K562 (cell line): ENCODE measurements around the gene AP1S3. TPM values are rescaled to one million over a fixed set of nuclear protein-coding genes. Genes with fewer than 3 reads are reported as not detected.

Source experiments
- ATAC-seq: fragments of 200-7000 bp; cut with Tn5 transposase; 3 replicates; pipeline ENCODE4 v1.9.1; 2020; ENCODE audit warnings: moderate library complexity
- BruUV-seq: library from RNA; stranded (reverse); fragments of 400-500 nt; replicated peaks from 2 replicates; lab custom pipeline; 2021; lab: Mats Ljungman, UMichigan
- CTCF ChIA-PET: fragments of 300-600 bp; formaldehyde crosslinking; extraction: SDS; loops from one replicate; lab custom pipeline; 2021; ENCODE audit warnings: low intra/inter-chr PET ratio; lab: Yijun Ruan, JAX
- POLR2A ChIA-PET: fragments of 300-600, 350-650 bp; sonication (Branson Sonifier 250); formaldehyde crosslinking; extraction: SDS; loops from one replicate; lab custom pipeline; 2021; ENCODE audit warnings: antibody characterized with exemption, inconsistent platforms; lab: Yijun Ruan, JAX
- DNase-seq, 4 experiments: peaks; one replicate each; pipeline versions ENCODE4 v3.0.0 to v3.0.0-alpha.2; 2011 to 2018; ENCODE audit warnings: low spot score in 3 of 4, mixed read lengths in 3 of 4; ENCODE audit errors: extremely low read depth in 1 of 4
- FAIRE-seq: peaks from 2 replicates; lab custom pipeline; 2011; peaks lifted over from hg19 to GRCh38; lab: Jason Lieb, UNC
- H2AFZ ChIP-seq: 2 replicates; pipeline ENCODE4 v1.6.0; 2011; ENCODE audit warnings: low read depth, low read length, control low read depth, inconsistent platforms
- H3K27ac ChIP-seq: fragments of 200-600 bp; 3 replicates; pipeline ENCODE4 v1.8.0; 2011; ENCODE audit warnings: low read depth, mild to moderate bottlenecking, control low read depth, inconsistent platforms, low read length, moderate library complexity, mixed read lengths; ENCODE audit errors: extremely low read depth
- H3K27me3 ChIP-seq, 2 experiments: fragments of 300-600 bp in 1 of 2; 2 replicates in 1 of 2; 3 replicates in 1 of 2; pipeline versions ENCODE4 v1.6.0 to v1.8.0; 2011; ENCODE audit warnings: inconsistent platforms in 2 of 2, low read length in 2 of 2, mild to moderate bottlenecking in 1 of 2, mixed read lengths in 1 of 2, moderate library complexity in 1 of 2; ENCODE audit not compliant: control insufficient read depth in 2 of 2, insufficient read depth in 2 of 2
- H3K36me3 ChIP-seq: fragments of 300-600 bp; 3 replicates; pipeline ENCODE4 v1.8.0; 2011; ENCODE audit warnings: mild to moderate bottlenecking, low read length, inconsistent platforms; ENCODE audit not compliant: control insufficient read depth, insufficient read depth
- H3K4me1 ChIP-seq, 2 experiments: fragments of 200-600 bp in 1 of 2; replicated peaks in 1 of 2; 2 replicates in 1 of 2; 3 replicates in 1 of 2; pipeline versions ENCODE4 v1.5.1 to v1.8.0; 2011; ENCODE audit warnings: inconsistent platforms in 2 of 2, low read length in 2 of 2, mild to moderate bottlenecking in 1 of 2, mixed read lengths in 1 of 2, moderate library complexity in 1 of 2; ENCODE audit not compliant: control insufficient read depth in 2 of 2, insufficient read depth in 2 of 2
- H3K4me2 ChIP-seq: 2 replicates; pipeline ENCODE4 v1.6.1; 2011; ENCODE audit warnings: low read length, control low read depth, inconsistent platforms, mixed read lengths; ENCODE audit not compliant: insufficient read depth
- H3K4me3 ChIP-seq: fragments of 200-600 bp; sonication (generic), shearing (Covaris generic); 2 replicates; pipeline ENCODE4 v1.5.1; 2016; ENCODE audit warnings: control low read depth, inconsistent platforms
- H3K79me2 ChIP-seq: fragments of 200-600 bp; 3 replicates; pipeline ENCODE4 v1.8.0; 2011; ENCODE audit warnings: low read length, inconsistent platforms; ENCODE audit not compliant: control insufficient read depth, insufficient read depth
- H3K9ac ChIP-seq, 2 experiments: 2 replicates each; pipeline versions ENCODE4 v1.6.0 to v1.6.1; 2011; ENCODE audit warnings: low read depth in 2 of 2, low read length in 2 of 2, control low read depth in 1 of 2, inconsistent platforms in 1 of 2, mild to moderate bottlenecking in 1 of 2, mixed read lengths in 1 of 2; ENCODE audit not compliant: insufficient read depth in 1 of 2
- H3K9me1 ChIP-seq: one replicate; pipeline ENCODE4 v1.6.0; 2011; ENCODE audit warnings: inconsistent platforms, mild to moderate bottlenecking, low read length, moderate library complexity; ENCODE audit not compliant: control insufficient read depth, insufficient read depth
- H3K9me3 ChIP-seq: replicated peaks from 2 replicates; pipeline ENCODE4 v1.5.1; 2011; ENCODE audit warnings: low read depth, low read length, inconsistent platforms; ENCODE audit not compliant: control insufficient read depth, insufficient read depth
- H4K20me1 ChIP-seq: replicated peaks from 2 replicates; pipeline ENCODE4 v1.6.1; 2011; ENCODE audit warnings: low read length, inconsistent platforms, mixed read lengths; ENCODE audit not compliant: control insufficient read depth, insufficient read depth
- ADNP ChIP-seq: fragments of 200-800 bp; sonication (Bioruptor generic); IDR thresholded peaks from 2 replicates; pipeline ENCODE4 v1.6.1; 2016; ENCODE audit warnings: missing genetic modification characterization, missing compliant biosample characterization
- CBFA2T2 ChIP-seq: fragments of 450-650 bp; conservative IDR thresholded peaks from 2 replicates; pipeline ENCODE4 v1.6.1; 2017; ENCODE audit warnings: mild to moderate bottlenecking
- CBX8 ChIP-seq: fragments of 200-600 bp; sonication (generic); IDR thresholded peaks from 2 replicates; pipeline ENCODE4 v1.6.1; 2012; ENCODE audit warnings: borderline replicate concordance, mixed run types, low read depth, mild to moderate bottlenecking, moderate library complexity, mixed read lengths, low read length, control low read depth, inconsistent platforms; ENCODE audit not compliant: poor library complexity, severe bottlenecking; ENCODE audit errors: extremely low read depth
- HOXB6 ChIP-seq: fragments of 250-450 bp; sonication (Bioruptor Pico); IDR thresholded peaks from 2 replicates; pipeline ENCODE4 v1.5.1; 2022; ENCODE audit warnings: mild to moderate bottlenecking, borderline replicate concordance
- IFI16 ChIP-seq: fragments of 250-450 bp; sonication (Bioruptor Pico); IDR thresholded peaks from 2 replicates; pipeline ENCODE4 v2.1.2; 2022; ENCODE audit warnings: mild to moderate bottlenecking, inconsistent platforms
- MAZ ChIP-seq, 2 experiments: fragments of 450-650 bp in 1 of 2; sonication (generic) in 1 of 2; formaldehyde crosslinking; IDR thresholded peaks in 1 of 2; conservative IDR thresholded peaks in 1 of 2; 2 replicates each; pipeline versions ENCODE4 v1.4.0 to v1.5.0; 2020; ENCODE audit warnings: mild to moderate bottlenecking in 1 of 2, missing genetic modification reagents in 1 of 2
- MCM3 ChIP-seq: fragments of 450-650 bp; IDR thresholded peaks from 2 replicates; pipeline ENCODE4 v1.6.1; 2016
- MXI1 ChIP-seq: IDR thresholded peaks from 2 replicates; pipeline ENCODE4 v1.6.1; 2011; ENCODE audit warnings: low read depth, mild to moderate bottlenecking, improper control_type of control experiment, low read length
- RBM15 ChIP-seq: fragments of 200-400 bp; formaldehyde crosslinking; IDR thresholded peaks from 2 replicates; pipeline ENCODE4 v1.6.1; 2018; ENCODE audit warnings: mild to moderate bottlenecking, low read length, moderate library complexity; ENCODE audit not compliant: insufficient read depth
- SMAD1 ChIP-seq: fragments of 150-350 bp; IDR thresholded peaks from 2 replicates; pipeline ENCODE4 v1.6.1; 2014; ENCODE audit warnings: low read length, low read depth; ENCODE audit not compliant: partially characterized antibody
- SNRNP70 ChIP-seq: fragments of 200-400 bp; formaldehyde crosslinking; optimal IDR thresholded peaks from 2 replicates; pipeline ENCODE3; 2017; ENCODE audit warnings: low read depth, low read length
- U2AF2 ChIP-seq: fragments of 200-400 bp; formaldehyde crosslinking; optimal IDR thresholded peaks from 2 replicates; pipeline ENCODE3; 2017; ENCODE audit warnings: low read depth, mild to moderate bottlenecking, low read length
- ZC3H8 ChIP-seq: fragments of 450-650 bp; IDR thresholded peaks from 2 replicates; pipeline ENCODE4 v1.6.1; 2017
- ZNF224 ChIP-seq: sonication (generic); formaldehyde crosslinking; IDR thresholded peaks from 2 replicates; pipeline ENCODE4 v1.8.0; 2022; ENCODE audit warnings: mild to moderate bottlenecking, missing genetic modification reagents
- ZNF282 ChIP-seq: sonication (generic); formaldehyde crosslinking; IDR thresholded peaks from 2 replicates; pipeline ENCODE4 v1.8.1; 2023; ENCODE audit warnings: missing genetic modification reagents
- in situ Hi-C: fragments of 300-500 bp; cut with MboI; formaldehyde crosslinking; loops from 4 replicates; pipeline ENCODE4 v1.15.0; 2018; ENCODE audit warnings: inconsistent platforms, mixed read lengths
- intact Hi-C: fragments of 100-400 bp; cut with micrococcal nuclease; formaldehyde crosslinking; loops from 2 replicates; pipeline ENCODE4 v1.14.2; 2022
- polyA plus RNA-seq, 8 experiments: library from polyadenylated mRNA; depleted of rRNA in 4 of 8; stranded (reverse) in 5 of 8; unstranded in 3 of 8; fragments of >200 nt; fragmentation: Nextera tagmentation in 2 of 8; fragmentation: Illumina TruSeq in 1 of 8; extraction: Ambion mirVana in 2 of 8; extraction: Trizol in 1 of 8; gene quantifications; 2 replicates each; pipeline versions ENCODE4 v1.2.1 to v1.2.3, GENCODE V29; 2011 to 2014; ENCODE audit warnings: inconsistent platforms in 1 of 8, missing spikeins in 1 of 8
- total RNA-seq, 7 experiments: library from RNA; depleted of rRNA in 6 of 7; stranded (reverse); fragments of >200 nt in 6 of 7; fragmentation: Illumina TruSeq in 2 of 7; extraction: Trizol in 2 of 7; gene quantifications; 2 replicates each; pipeline versions ENCODE4 v1.2.1 to v1.2.3, GENCODE V29; 2011 to 2021; ENCODE audit warnings: low replicate concordance in 1 of 7
- TF ChIP-seq, protein P1 (sequence below): fragments of 450-650 bp; conservative IDR thresholded peaks from 2 replicates; pipeline ENCODE4 v1.6.1; 2016; ENCODE audit warnings: missing genetic modification characterization, low read depth, mild to moderate bottlenecking, missing compliant biosample characterization, moderate library complexity
- TF ChIP-seq, protein P2 (sequence below), 2 experiments: IDR thresholded peaks; 2 replicates each; pipeline ENCODE4 v1.6.1; 2012; ENCODE audit warnings: improper control_type of control experiment in 2 of 2, low read depth in 2 of 2, low read length in 2 of 2, borderline replicate concordance in 1 of 2

The AP1S3 gene
- total and polyA plus RNA-seq, 9 of the 15 experiments (the other 6 are each of a cell fraction or from before 2014, with no cell fraction given), result 0.50 to 3.8 (median 2.1) TPM

DNA sequence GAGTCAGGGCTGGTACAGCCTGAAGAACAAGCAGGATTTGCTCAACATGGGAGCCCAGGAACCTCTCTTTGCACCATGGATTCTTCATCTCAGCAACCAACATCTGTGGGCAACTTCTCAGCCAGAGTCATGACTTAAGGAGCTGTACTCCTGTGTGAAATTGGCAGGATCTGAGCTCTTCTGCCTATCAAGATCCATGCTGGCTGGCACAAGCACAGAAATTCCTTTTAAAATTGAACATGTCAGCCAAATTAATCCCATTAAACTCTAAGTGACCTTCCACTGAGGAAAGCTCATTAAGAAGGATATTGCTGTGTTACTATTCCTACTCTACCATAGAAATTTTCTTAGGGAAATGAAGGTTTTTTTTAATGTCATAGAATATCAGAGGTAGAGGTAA, 124.7 kb downstream of the AP1S3 start:
- intact Hi-C loops, result no loop called here
- in situ Hi-C loops, result no loop called here
- H4K20me1 ChIP-seq, result no peaks in the 10 kb centered on the region
- no peaks in the 10 kb centered on the region for H3K9me3 ChIP-seq
- H3K4me1 ChIP-seq, result no peaks in the 10 kb centered on the region
- no peaks in the 10 kb centered on the region for H3K79me2 ChIP-seq
- no peak overlapping the region; a peak in 1 of 4 replicates for H3K9ac ChIP-seq
- no peak overlapping the region for H3K27ac ChIP-seq
- POLR2A ChIA-PET, result interaction anchor here (3.5 kb wide), 1 partner anchor 10 kb away, joined by 16 read pairs; no protein-coding TSS in a partner anchor
- no peaks in the 10 kb centered on the region for H3K9me1 ChIP-seq
- no peak overlapping the region for H3K4me2 ChIP-seq
- no peak for TF ChIP-seq U2AF2
- TF ChIP-seq, protein P1, sequence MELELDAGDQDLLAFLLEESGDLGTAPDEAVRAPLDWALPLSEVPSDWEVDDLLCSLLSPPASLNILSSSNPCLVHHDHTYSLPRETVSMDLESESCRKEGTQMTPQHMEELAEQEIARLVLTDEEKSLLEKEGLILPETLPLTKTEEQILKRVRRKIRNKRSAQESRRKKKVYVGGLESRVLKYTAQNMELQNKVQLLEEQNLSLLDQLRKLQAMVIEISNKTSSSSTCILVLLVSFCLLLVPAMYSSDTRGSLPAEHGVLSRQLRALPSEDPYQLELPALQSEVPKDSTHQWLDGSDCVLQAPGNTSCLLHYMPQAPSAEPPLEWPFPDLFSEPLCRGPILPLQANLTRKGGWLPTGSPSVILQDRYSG (tag), result no peak
- TF ChIP-seq, protein P2, sequence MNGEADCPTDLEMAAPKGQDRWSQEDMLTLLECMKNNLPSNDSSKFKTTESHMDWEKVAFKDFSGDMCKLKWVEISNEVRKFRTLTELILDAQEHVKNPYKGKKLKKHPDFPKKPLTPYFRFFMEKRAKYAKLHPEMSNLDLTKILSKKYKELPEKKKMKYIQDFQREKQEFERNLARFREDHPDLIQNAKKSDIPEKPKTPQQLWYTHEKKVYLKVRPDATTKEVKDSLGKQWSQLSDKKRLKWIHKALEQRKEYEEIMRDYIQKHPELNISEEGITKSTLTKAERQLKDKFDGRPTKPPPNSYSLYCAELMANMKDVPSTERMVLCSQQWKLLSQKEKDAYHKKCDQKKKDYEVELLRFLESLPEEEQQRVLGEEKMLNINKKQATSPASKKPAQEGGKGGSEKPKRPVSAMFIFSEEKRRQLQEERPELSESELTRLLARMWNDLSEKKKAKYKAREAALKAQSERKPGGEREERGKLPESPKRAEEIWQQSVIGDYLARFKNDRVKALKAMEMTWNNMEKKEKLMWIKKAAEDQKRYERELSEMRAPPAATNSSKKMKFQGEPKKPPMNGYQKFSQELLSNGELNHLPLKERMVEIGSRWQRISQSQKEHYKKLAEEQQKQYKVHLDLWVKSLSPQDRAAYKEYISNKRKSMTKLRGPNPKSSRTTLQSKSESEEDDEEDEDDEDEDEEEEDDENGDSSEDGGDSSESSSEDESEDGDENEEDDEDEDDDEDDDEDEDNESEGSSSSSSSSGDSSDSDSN (IDR thresholded peaks at IDR 0.05; ENCODE audit: borderline replicate concordance in 1 of 2, low read depth in 2 of 2, low read length in 2 of 2), result no peak
- no peak for TF ChIP-seq SMAD1
- TF ChIP-seq HOXB6 (CRISPR knock-in tag), result no peak
- TF ChIP-seq ZNF282, result no peak
- no peak for TF ChIP-seq IFI16 (CRISPR knock-in tag)
- no peak for TF ChIP-seq RBM15
- TF ChIP-seq MAZ (CRISPR knock-in tag; conservative IDR thresholded peaks at IDR 0.05 in 1 of 2, IDR thresholded peaks at IDR 0.05 in 1 of 2), result no peak
- TF ChIP-seq SNRNP70, result no peak
- TF ChIP-seq ADNP, result no peak
- TF ChIP-seq CBFA2T2, result no peak
- no peak for TF ChIP-seq MCM3
- TF ChIP-seq ZC3H8, result no peak
- no peak for TF ChIP-seq ZNF224
- no peak for TF ChIP-seq MXI1
- no peak for TF ChIP-seq CBX8
- no TSS peak for BruUV-seq
- CTCF ChIA-PET, result no interaction called here
- H3K36me3 ChIP-seq, result 0 out of 3 replicates have a peak, but pooled peaks cover 3% of the 10 kb centered on the region
- FAIRE-seq, result no peak
- H3K4me3 ChIP-seq, result no peak overlapping the region
- H2AFZ ChIP-seq, result no peak overlapping the region
- no peak for ATAC-seq
- no peaks in the 10 kb centered on the region for H3K27me3 ChIP-seq
- DNase-seq, result no peak
